Aorta (tissue), 5 donors: ENCODE measurements around the gene ROBO2. TPM values are rescaled to one million over a fixed set of nuclear protein-coding genes. Genes with fewer than 3 reads are reported as not detected.

Experiments
- ATAC-seq: fragments of 200-7000 bp; cut with Tn5 transposase; one replicate; pipeline ENCODE4 v1.9.1; 2022; ENCODE audit warnings: moderate library complexity; ENCODE audit not compliant: low FRiP score
- DNase-seq, 2 donors: peaks; one replicate each; pipeline ENCODE4 v3.0.0-alpha.2; 2020
- H3K27ac ChIP-seq, 2 donors: one replicate each; pipeline ENCODE4 v1.5.1; 2013; ENCODE audit warnings: low read length in 2 of 2, mild to moderate bottlenecking in 2 of 2, moderate library complexity in 2 of 2, control low read depth in 1 of 2, inconsistent platforms in 1 of 2, low read depth in 1 of 2
- H3K27me3 ChIP-seq, 2 donors: one replicate each; pipeline ENCODE4 v1.6.1; 2013; ENCODE audit warnings: control low read depth in 1 of 2, low read length in 1 of 2, mild to moderate bottlenecking in 1 of 2, moderate library complexity in 1 of 2; ENCODE audit not compliant: insufficient read depth in 2 of 2, control insufficient read depth in 1 of 2
- H3K36me3 ChIP-seq, 2 donors: one replicate each; pipeline ENCODE4 v1.6.1; 2013; ENCODE audit warnings: control low read depth in 1 of 2, low read length in 1 of 2, mild to moderate bottlenecking in 1 of 2; ENCODE audit not compliant: insufficient read depth in 2 of 2, control insufficient read depth in 1 of 2
- H3K4me1 ChIP-seq, 2 donors: one replicate each; pipeline ENCODE4 v1.6.1; 2013; ENCODE audit warnings: low read length in 2 of 2, control low read depth in 1 of 2, mild to moderate bottlenecking in 1 of 2, moderate library complexity in 1 of 2; ENCODE audit not compliant: insufficient read depth in 2 of 2, control insufficient read depth in 1 of 2
- H3K4me3 ChIP-seq, 2 donors: one replicate each; pipeline ENCODE4 v1.5.1; 2013; ENCODE audit warnings: low read length in 2 of 2, control low read depth in 1 of 2, mild to moderate bottlenecking in 1 of 2
- H3K9me3 ChIP-seq: one replicate; pipeline ENCODE4 v1.6.1; 2013; ENCODE audit warnings: mild to moderate bottlenecking, low read length; ENCODE audit not compliant: control insufficient read depth
- WGBS, 2 donors: extraction: QIAGEN DNeasy Blood & Tissue Kit; methylation state at CpG; one replicate each; pipeline ENCODE4 v1.1.7; 2013; 5-methylcytosine and 5-hydroxymethylcytosine counted together
- intact Hi-C, 2 donors: fragments of 100-400 bp; cut with DNase I; formaldehyde crosslinking; loops; one replicate each; pipeline versions ENCODE4 v1.14.2 to v1.15.0; 2022
- polyA plus RNA-seq, 2 donors: library from polyadenylated mRNA; stranded (reverse); fragments of 200-250 nt; gene quantifications; one replicate each; pipeline ENCODE4 v1.2.3, GENCODE V29; 2013
- total RNA-seq, 2 donors: library from RNA; stranded (reverse); fragmentation: NEBNext Ultra II Directional; extraction: Animal tissue kit (Norgen Biotek cat#: 25700); gene quantifications; one replicate each; pipeline ENCODE4 v1.2.1, GENCODE V29; 2021
- donor health status: healthy with polysubstance abuse.
- donor health status: Bipolar disorder and iron deficiency.
- donor health status: DM: no; HTN: no; CAD: no.
- donor health status: DM: no; HTN: no; CAD: no.
- donor health status: DM: yes; HTN: yes; CAD: no.

ROBO2 gene
- total and polyA plus RNA-seq, 4 donors, result 0.05 to 1.3 (median 0.58) TPM

GRCh38 chr3:77599948-77600347, 560.0 kb downstream of the ROBO2 start:
- H3K9me3 ChIP-seq, result no peaks in the 10 kb centered on the region
- WGBS, 2 donors, result 93 to 100% methylated on average over 1 of the region's 1 CpG
- ATAC-seq, result no peak

GRCh38 chr3:77601823-77602415, 562.0 kb downstream of the ROBO2 start:
- H3K9me3 ChIP-seq, result no peaks in the 10 kb centered on the region
- no peaks in the 10 kb centered on the region for H3K27me3 ChIP-seq
- no peak for ATAC-seq
- intact Hi-C loops, result no loop called here
- no peak overlapping the region for H3K4me3 ChIP-seq
- WGBS, 2 donors, result 60 to 69% methylated on average over 9 of the region's 9 CpGs
- no peaks in the 10 kb centered on the region for H3K36me3 ChIP-seq
- no peaks in the 10 kb centered on the region for H3K4me1 ChIP-seq
- no peak for DNase-seq
- H3K27ac ChIP-seq, result no peak overlapping the region

More at GRCh38 chr3:77599948-77600347, 560.0 kb downstream of the ROBO2 start:
- Histone ChIP-seq H3K36me3 (no peaks in the 10 kb centered on the region), H3K27me3 (no peaks in the 10 kb centered on the region), H3K4me3 (no peak overlapping the region), H3K27ac (no peak overlapping the region), H3K4me1 (no peaks in the 10 kb centered on the region)
- DNase-seq, result no peak
- intact Hi-C loops, result no loop called here

GRCh38 chr3:77602722-77603121, 562.8 kb downstream of the ROBO2 start:
- WGBS, 2 donors, result 91 to 96% methylated on average over 3 of the region's 3 CpGs
- intact Hi-C loops, result no loop called here
- Histone ChIP-seq H3K27ac (no peak overlapping the region), H3K4me1 (no peaks in the 10 kb centered on the region), H3K9me3 (no peaks in the 10 kb centered on the region), H3K4me3 (no peak overlapping the region), H3K27me3 (no peaks in the 10 kb centered on the region), H3K36me3 (no peaks in the 10 kb centered on the region)
- ATAC-seq (no peak), DNase-seq (no peak)

- no peak for DNase-seq
- no peaks in the 10 kb centered on the region for H3K27me3 ChIP-seq
Measured at GRCh38 chr3:77605308-77605707, 565.4 kb downstream of the ROBO2 start.

GRCh38 chr3:77605865-77606264, 566.0 kb downstream of the ROBO2 start:
- no peak for ATAC-seq
- no peak for DNase-seq
- Histone ChIP-seq H3K27ac (no peak overlapping the region), H3K27me3 (no peaks in the 10 kb centered on the region), H3K36me3 (no peaks in the 10 kb centered on the region), H3K9me3 (no peaks in the 10 kb centered on the region), H3K4me1 (no peaks in the 10 kb centered on the region), H3K4me3 (no peak overlapping the region)
- 90% methylated on average over 1 of the region's 1 CpG for WGBS, 2 donors
- intact Hi-C loops, result no loop called here

More at GRCh38 chr3:77605308-77605707, 565.4 kb downstream of the ROBO2 start:
- no peaks in the 10 kb centered on the region for H3K36me3 ChIP-seq
- no peak overlapping the region for H3K4me3 ChIP-seq
- no peak for ATAC-seq
- no peaks in the 10 kb centered on the region for H3K4me1 ChIP-seq
- H3K9me3 ChIP-seq, result no peaks in the 10 kb centered on the region
- WGBS, 2 donors, result 54 to 58% methylated on average over 2 of the region's 2 CpGs
- intact Hi-C loops, result no loop called here
- H3K27ac ChIP-seq, result no peak overlapping the region

GRCh38 chr3:77606372-77606771, 566.5 kb downstream of the ROBO2 start:
- no peaks in the 10 kb centered on the region for H3K27me3 ChIP-seq
- H3K4me1 ChIP-seq, result no peaks in the 10 kb centered on the region
- DNase-seq, result no peak
- H3K4me3 ChIP-seq, result no peak overlapping the region
- intact Hi-C loops, result no loop called here
- no peaks in the 10 kb centered on the region for H3K9me3 ChIP-seq
- 76 to 77% methylated on average over 2 of the region's 2 CpGs for WGBS, 2 donors
- no peaks in the 10 kb centered on the region for H3K36me3 ChIP-seq
- no peak for ATAC-seq
- no peak overlapping the region for H3K27ac ChIP-seq

GRCh38 chr3:77618686-77619085, 578.8 kb downstream of the ROBO2 start:
- no peak for ATAC-seq
- no peaks in the 10 kb centered on the region for H3K36me3 ChIP-seq
- peaks cover 0 to 2% of the 10 kb centered on the region in 2 donors for H3K4me1 ChIP-seq
- no peak for DNase-seq
- H3K27ac ChIP-seq, result no peak overlapping the region
- no peaks in the 10 kb centered on the region for H3K27me3 ChIP-seq
- intact Hi-C loops, result no loop called here
- H3K4me3 ChIP-seq, result no peak overlapping the region
- WGBS, 2 donors, result 82 to 88% methylated on average over 3 of the region's 3 CpGs
- H3K9me3 ChIP-seq, result peaks cover 1% of the 10 kb centered on the region

- ATAC-seq (no peak), DNase-seq (no peak)
- intact Hi-C loops, result no loop called here
Measured at GRCh38 chr3:77620009-77620408, 580.1 kb downstream of the ROBO2 start.

GRCh38 chr3:77623500-77623899, 583.6 kb downstream of the ROBO2 start:
- Histone ChIP-seq H3K4me1 (peaks cover 0 to 2% of the 10 kb centered on the region in 2 donors), H3K27ac (no peak overlapping the region), H3K9me3 (peaks cover 1% of the 10 kb centered on the region), H3K27me3 (no peaks in the 10 kb centered on the region), H3K36me3 (no peaks in the 10 kb centered on the region), H3K4me3 (no peak overlapping the region)
- no peak for DNase-seq
- WGBS, 2 donors, result 78 to 91% methylated on average over 2 of the region's 2 CpGs
- intact Hi-C loops, result no loop called here
- ATAC-seq, result no peak

More at GRCh38 chr3:77620009-77620408, 580.1 kb downstream of the ROBO2 start:
- H3K27ac ChIP-seq, result no peak overlapping the region
- no peaks in the 10 kb centered on the region for H3K36me3 ChIP-seq
- peaks cover 0 to 2% of the 10 kb centered on the region in 2 donors for H3K4me1 ChIP-seq
- no peak overlapping the region for H3K4me3 ChIP-seq
- H3K9me3 ChIP-seq, result peaks cover 1% of the 10 kb centered on the region
- WGBS, 2 donors, result 93 to 97% methylated on average over 1 of the region's 1 CpG
- H3K27me3 ChIP-seq, result no peaks in the 10 kb centered on the region
